Right lobe of liver (tissue), 6 donors: ENCODE data around the gene SLC2A6. TPM values are rescaled to one million over a fixed set of nuclear protein-coding genes. Genes with fewer than 3 reads are reported as not detected.

Source experiments
- ATAC-seq, 4 donors: fragments of 200-7000 bp; cut with Tn5 transposase; one replicate each; pipeline ENCODE4 v1.9.1; 2020; ENCODE audit warnings: mild to moderate bottlenecking in 4 of 4, moderate library complexity in 4 of 4
- DNase-seq, 3 donors: peaks; one replicate each; pipeline ENCODE4 v3.0.0-alpha.2; 2020
- H3K27ac ChIP-seq, 3 donors: fragments of 200-600 bp; one replicate each; pipeline ENCODE4 v1.8.0; 2022
- H3K27me3 ChIP-seq, 2 donors: fragments of 200-600 bp; one replicate each; pipeline ENCODE4 v1.8.0; 2022
- H3K36me3 ChIP-seq, 4 donors: fragments of 200-600 bp; sonication (generic) in 1 of 4; one replicate each; pipeline versions ENCODE4 v1.5.1 to v1.8.0; 2017 to 2022; ENCODE audit warnings: control low read depth in 1 of 4
- H3K4me1 ChIP-seq, 4 donors: fragments of 200-600 bp; sonication (generic) in 1 of 4; one replicate each; pipeline versions ENCODE4 v1.5.1 to v1.8.0; 2017 to 2022; ENCODE audit warnings: control low read depth in 1 of 4
- H3K4me3 ChIP-seq, 3 donors: fragments of 200-600 bp; one replicate each; pipeline ENCODE4 v1.8.0; 2022
- H3K9me3 ChIP-seq, 4 donors: fragments of 200-600 bp; sonication (generic) in 1 of 4; one replicate each; pipeline versions ENCODE4 v1.5.1 to v1.8.0; 2017 to 2022; ENCODE audit warnings: control low read depth in 1 of 4
- POLR2A ChIP-seq: fragments of 450-650 bp; IDR thresholded peaks from one replicate; pipeline ENCODE4 v1.6.1; 2017; ENCODE audit warnings: antibody characterized with exemption, mild to moderate bottlenecking
- WGBS: methylation state at CpG from one replicate; pipeline ENCODE4 v1.1.6; 2018; ENCODE audit warnings: low coverage, low lambda C conversion rate; ENCODE audit not compliant: insufficient coverage; ENCODE audit errors: missing lambda C conversion rate; 5-methylcytosine and 5-hydroxymethylcytosine counted together
- intact Hi-C, 2 donors: fragments of 100-400 bp; cut with DNase I; formaldehyde crosslinking; loops; one replicate each; pipeline versions ENCODE4 v1.11.2 to v1.14.1; 2022
- long read RNA-seq: library from polyadenylated mRNA; unstranded; transcript quantifications from one replicate; pipeline ENCODE4 v2.0.0, GENCODE V29; 2019
- total RNA-seq, 6 experiments: library from RNA; depleted of rRNA in 2 of 6; stranded (reverse); fragments of >200 nt in 2 of 6; fragmentation: NEBNext Ultra II Directional in 3 of 6; extraction: Animal tissue kit (Norgen Biotek cat#: 25700) in 3 of 6; gene quantifications; one replicate each; pipeline versions ENCODE4 v1.1.0 to v1.2.4, GENCODE V29; 2016 to 2023
- TF ChIP-seq, protein P1 (sequence below), 4 donors: fragments of 200-600 bp in 3 of 4; fragments of 450-650 bp in 1 of 4; IDR thresholded peaks; one replicate each; pipeline versions ENCODE4 v1.5.1 to v1.8.0; 2016 to 2022; ENCODE audit warnings: antibody characterized with exemption in 4 of 4, mild to moderate bottlenecking in 2 of 4
- donor health status: DM: no; HTN: yes; CAD: no.
- donor health status: DM: no; HTN: no; CAD: no.
- donor health status: DM: no; HTN: no; CAD: no.
- donor health status: DM: no; HTN: yes; CAD: no.
- donor health status: DM: no; HTN: yes; CAD: no.

Gene SLC2A6
- total RNA-seq: 1 to 10 TPM in 5 of 6 experiments, under 1 TPM in 1; 0.88 to 6.8 (median 2.8) TPM
- long read RNA-seq, partial matches to known transcripts: 0 of 3 reads
- long read RNA-seq, other reads (novel, unspliced or antisense): 1 of 3 reads

GRCh38 chr9:133478851-133479711 lies at the start of gene SLC2A6:
Gene SLC2A6, minus strand, starts transcription at chr9:133479099. Its CDS starts 40 bp downstream, at chr9:133479059.
- DNase-seq (peak; percentile 80 to 89 (median 85)), ATAC-seq (peak; percentile 94 to 98 (median 96))
- TF ChIP-seq, protein P1, sequence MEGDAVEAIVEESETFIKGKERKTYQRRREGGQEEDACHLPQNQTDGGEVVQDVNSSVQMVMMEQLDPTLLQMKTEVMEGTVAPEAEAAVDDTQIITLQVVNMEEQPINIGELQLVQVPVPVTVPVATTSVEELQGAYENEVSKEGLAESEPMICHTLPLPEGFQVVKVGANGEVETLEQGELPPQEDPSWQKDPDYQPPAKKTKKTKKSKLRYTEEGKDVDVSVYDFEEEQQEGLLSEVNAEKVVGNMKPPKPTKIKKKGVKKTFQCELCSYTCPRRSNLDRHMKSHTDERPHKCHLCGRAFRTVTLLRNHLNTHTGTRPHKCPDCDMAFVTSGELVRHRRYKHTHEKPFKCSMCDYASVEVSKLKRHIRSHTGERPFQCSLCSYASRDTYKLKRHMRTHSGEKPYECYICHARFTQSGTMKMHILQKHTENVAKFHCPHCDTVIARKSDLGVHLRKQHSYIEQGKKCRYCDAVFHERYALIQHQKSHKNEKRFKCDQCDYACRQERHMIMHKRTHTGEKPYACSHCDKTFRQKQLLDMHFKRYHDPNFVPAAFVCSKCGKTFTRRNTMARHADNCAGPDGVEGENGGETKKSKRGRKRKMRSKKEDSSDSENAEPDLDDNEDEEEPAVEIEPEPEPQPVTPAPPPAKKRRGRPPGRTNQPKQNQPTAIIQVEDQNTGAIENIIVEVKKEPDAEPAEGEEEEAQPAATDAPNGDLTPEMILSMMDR (IDR thresholded peaks at IDR 0.05): no peak
- TF ChIP-seq POLR2A: peak; percentile 65
- H3K36me3 ChIP-seq: no peaks in the 10 kb centered on the region
- peak within 1 kb of the TSS in 2 of 3 donors; percentile 49 to 56 for H3K27ac ChIP-seq
- intact Hi-C loops: no loop called here
- peaks cover 0 to 12% (median 0%) of the 10 kb centered on the region in 4 donors for H3K4me1 ChIP-seq
- H3K4me3 ChIP-seq: peak within 1 kb of the TSS; percentile 44 to 53 (median 47)
- H3K27me3 ChIP-seq: no peaks in the 10 kb centered on the region
- WGBS: 0% methylated on average over 7 of the region's 84 CpGs
- no peaks in the 10 kb centered on the region for H3K9me3 ChIP-seq

- Histone ChIP-seq H3K4me3 (no peak overlapping the region), H3K9me3 (no peaks in the 10 kb centered on the region), H3K36me3 (no peaks in the 10 kb centered on the region), H3K27ac (no peak overlapping the region), H3K4me1 (peaks cover 0 to 7% (median 2%) of the 10 kb centered on the region in 4 donors), H3K27me3 (no peaks in the 10 kb centered on the region)
- no CpG with 5 or more reads among the region's 22 CpGs for WGBS
- no peak for ATAC-seq
- intact Hi-C loops: loop anchor here (10.0 kb wide), 2 partner anchors 57 to 207 kb away; partner anchors contain the start of gene SARDH (in 1 of the 2)
- TF ChIP-seq, protein P1 (IDR thresholded peaks at IDR 0.05): no peak
- TF ChIP-seq POLR2A: no peak
- no peak for DNase-seq
These were observed 49.3 kb upstream of the SLC2A6 start for GRCh38 chr9:133528001-133528875.

GRCh38 chr9:133527444-133527920 lies 48.6 kb upstream of the SLC2A6 start:
- TF ChIP-seq, protein P1 (IDR thresholded peaks at IDR 0.05): no peak
- no peak for TF ChIP-seq POLR2A
- no peaks in the 10 kb centered on the region for H3K27me3 ChIP-seq
- peak in 3 of 4 donors; percentile 48 to 72 (median 62) for ATAC-seq
- H3K4me1 ChIP-seq: peaks cover 0 to 7% (median 3%) of the 10 kb centered on the region in 4 donors
- whole genome bisulfite sequencing: 60% methylated on average over 3 of the region's 18 CpGs
- intact Hi-C loops: loop anchor here (10.0 kb wide), 2 partner anchors 57 to 207 kb away; partner anchors contain the start of gene SARDH (in 1 of the 2)
- no peak overlapping the region for H3K4me3 ChIP-seq
- H3K27ac ChIP-seq: no peak overlapping the region
- no peaks in the 10 kb centered on the region for H3K9me3 ChIP-seq
- H3K36me3 ChIP-seq: no peaks in the 10 kb centered on the region
- peak in 1 of 3 donors; percentile 77 for DNase-seq

DNA sequence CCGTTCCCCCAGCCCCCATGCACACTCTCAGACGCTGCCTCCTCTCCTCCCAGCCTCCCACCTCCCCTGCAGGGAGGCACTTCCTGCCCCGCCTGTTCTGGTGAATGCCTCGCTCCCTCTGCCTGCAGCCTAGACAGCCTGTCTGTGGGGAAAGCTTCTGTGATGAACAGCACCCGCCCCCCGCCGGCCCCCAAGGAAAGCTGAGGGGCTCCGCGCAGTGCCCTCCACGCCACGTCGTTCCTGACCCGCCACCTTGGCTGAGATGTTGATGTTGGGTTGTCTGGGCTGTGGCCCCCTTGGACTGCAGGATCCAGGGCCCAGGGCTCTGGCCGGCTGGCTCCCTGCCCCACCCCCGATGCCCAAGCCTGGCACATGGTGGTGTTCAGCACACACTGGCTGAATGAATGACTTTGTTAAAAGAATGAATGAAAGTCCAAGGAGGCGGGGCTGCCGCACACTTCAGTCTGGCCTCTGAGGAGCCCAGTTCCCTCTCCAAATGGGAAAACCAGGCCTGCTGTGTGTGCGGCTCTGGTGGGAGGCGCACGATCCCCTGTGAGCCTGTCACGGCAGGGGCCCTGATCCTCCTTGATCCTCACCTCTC lies 47.9 kb upstream of the SLC2A6 start:
- Histone ChIP-seq H3K27ac (no peak overlapping the region), H3K4me3 (no peak overlapping the region), H3K27me3 (no peaks in the 10 kb centered on the region), H3K36me3 (no peaks in the 10 kb centered on the region), H3K4me1 (peaks cover 0 to 13% (median 4%) of the 10 kb centered on the region in 4 donors), H3K9me3 (no peaks in the 10 kb centered on the region)
- no peak for ATAC-seq
- intact Hi-C loops: loop anchor here (10.0 kb wide), 2 partner anchors 58 to 208 kb away; partner anchors contain the start of gene SARDH (in 1 of the 2)
- no peak for DNase-seq
- TF ChIP-seq POLR2A: no peak
- TF ChIP-seq, protein P1 (IDR thresholded peaks at IDR 0.05): no peak
- WGBS: 72% methylated on average over 5 of the region's 21 CpGs
